RWPE2 (cell line): ENCODE measurements around the gene CELA1.

Experiments
- ATAC-seq: fragments of 200-7000 bp; cut with Tn5 transposase; 3 replicates; pipeline ENCODE4 v1.9.1; 2021; ENCODE audit warnings: low read depth
- DNase-seq: peaks from one replicate; pipeline ENCODE4 v3.0.0-alpha.2; 2020; ENCODE audit warnings: low spot score
- H3K27ac ChIP-seq: fragments of 450-650 bp; 2 replicates; pipeline ENCODE4 v1.5.1; 2017; ENCODE audit warnings: mild to moderate bottlenecking; ENCODE audit not compliant: poor library complexity, severe bottlenecking
- H3K27me3 ChIP-seq: fragments of 250-450 bp; sonication (Bioruptor Pico); 2 replicates; pipeline ENCODE4 v1.5.1; 2021; ENCODE audit warnings: mild to moderate bottlenecking, moderate library complexity; ENCODE audit not compliant: insufficient read depth, poor library complexity, severe bottlenecking
- H3K36me3 ChIP-seq: fragments of 250-450 bp; sonication (Bioruptor Pico); 2 replicates; pipeline ENCODE4 v1.5.1; 2020; ENCODE audit warnings: low read depth, mild to moderate bottlenecking, moderate library complexity
- H3K4me1 ChIP-seq: fragments of 250-450 bp; sonication (Bioruptor Pico); 2 replicates; pipeline ENCODE4 v1.5.1; 2021; ENCODE audit warnings: mild to moderate bottlenecking, moderate library complexity; ENCODE audit not compliant: insufficient read depth, poor library complexity, severe bottlenecking
- H3K4me3 ChIP-seq: fragments of 250-450 bp; sonication (Bioruptor Pico); 2 replicates; pipeline ENCODE4 v1.5.1; 2021; ENCODE audit warnings: mild to moderate bottlenecking, moderate library complexity; ENCODE audit not compliant: severe bottlenecking
- H3K9me3 ChIP-seq: fragments of 250-450 bp; sonication (Bioruptor Pico); 2 replicates; pipeline ENCODE4 v1.5.1; 2021; ENCODE audit warnings: mild to moderate bottlenecking, moderate library complexity; ENCODE audit not compliant: severe bottlenecking
- TF ChIP-seq, protein P1 (sequence below): fragments of 450-650 bp; IDR thresholded peaks from one replicate; pipeline ENCODE4 v1.5.1; 2017; ENCODE audit warnings: mild to moderate bottlenecking, moderate library complexity; ENCODE audit not compliant: poor library complexity, severe bottlenecking

The CELA1 gene

DNA sequence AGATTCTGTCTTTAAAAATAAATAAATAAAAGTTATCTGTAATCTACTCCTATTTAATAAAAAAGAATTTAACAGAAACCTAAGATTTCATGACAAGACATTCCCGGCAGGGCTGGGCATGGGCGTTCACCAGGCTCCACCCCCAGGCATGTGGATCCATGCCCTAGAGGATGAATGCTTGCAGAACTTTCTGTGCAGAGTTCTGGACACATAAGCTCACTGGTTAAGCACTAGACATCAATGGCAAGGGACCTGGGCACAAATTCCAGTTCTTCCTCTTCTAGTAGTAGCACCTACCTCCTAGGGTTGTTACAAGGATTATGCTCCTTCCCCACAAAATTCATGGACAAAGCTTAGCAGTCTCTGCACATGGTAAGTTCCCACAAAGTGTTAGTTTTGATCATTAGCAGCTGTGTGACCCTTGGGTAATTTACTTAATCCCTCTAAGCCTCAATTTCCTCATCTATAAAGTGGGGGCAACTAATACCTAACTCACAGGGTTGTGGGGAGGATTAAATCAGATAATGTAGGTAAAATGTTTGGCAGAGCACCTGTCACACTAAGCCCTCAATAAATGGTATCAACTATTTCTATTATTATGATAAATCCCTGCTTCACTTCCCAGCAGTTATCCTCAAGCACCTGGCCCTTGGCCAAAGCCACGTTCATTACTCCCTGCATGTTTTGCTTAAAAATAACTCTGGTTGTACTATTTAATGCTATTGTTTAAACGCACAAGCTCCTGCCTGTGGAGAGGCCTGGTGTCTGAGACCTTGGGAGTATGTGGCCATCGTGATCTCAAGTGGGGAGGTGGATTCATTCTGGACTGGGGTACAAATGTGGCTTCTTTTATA is 35.0 kb upstream of the CELA1 start:
- peaks cover 70% of the 10 kb centered on the region for H3K36me3 ChIP-seq
- peaks cover 12% of the 10 kb centered on the region for H3K4me1 ChIP-seq
- H3K27ac ChIP-seq: no peak overlapping the region
- H3K27me3 ChIP-seq: no peaks in the 10 kb centered on the region
- no peak overlapping the region for H3K4me3 ChIP-seq
- DNase-seq (no peak), ATAC-seq (no peak)
- TF ChIP-seq, protein P1, sequence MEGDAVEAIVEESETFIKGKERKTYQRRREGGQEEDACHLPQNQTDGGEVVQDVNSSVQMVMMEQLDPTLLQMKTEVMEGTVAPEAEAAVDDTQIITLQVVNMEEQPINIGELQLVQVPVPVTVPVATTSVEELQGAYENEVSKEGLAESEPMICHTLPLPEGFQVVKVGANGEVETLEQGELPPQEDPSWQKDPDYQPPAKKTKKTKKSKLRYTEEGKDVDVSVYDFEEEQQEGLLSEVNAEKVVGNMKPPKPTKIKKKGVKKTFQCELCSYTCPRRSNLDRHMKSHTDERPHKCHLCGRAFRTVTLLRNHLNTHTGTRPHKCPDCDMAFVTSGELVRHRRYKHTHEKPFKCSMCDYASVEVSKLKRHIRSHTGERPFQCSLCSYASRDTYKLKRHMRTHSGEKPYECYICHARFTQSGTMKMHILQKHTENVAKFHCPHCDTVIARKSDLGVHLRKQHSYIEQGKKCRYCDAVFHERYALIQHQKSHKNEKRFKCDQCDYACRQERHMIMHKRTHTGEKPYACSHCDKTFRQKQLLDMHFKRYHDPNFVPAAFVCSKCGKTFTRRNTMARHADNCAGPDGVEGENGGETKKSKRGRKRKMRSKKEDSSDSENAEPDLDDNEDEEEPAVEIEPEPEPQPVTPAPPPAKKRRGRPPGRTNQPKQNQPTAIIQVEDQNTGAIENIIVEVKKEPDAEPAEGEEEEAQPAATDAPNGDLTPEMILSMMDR: no peak
- no peaks in the 10 kb centered on the region for H3K9me3 ChIP-seq

GRCh38 chr12:51379571-51379970 is 33.1 kb upstream of the CELA1 start:
- ATAC-seq (no peak), DNase-seq (no peak)
- Histone ChIP-seq H3K27me3 (no peaks in the 10 kb centered on the region), H3K36me3 (peaks cover 72% of the 10 kb centered on the region), H3K27ac (no peak overlapping the region), H3K9me3 (no peaks in the 10 kb centered on the region), H3K4me1 (peaks cover 12% of the 10 kb centered on the region), H3K4me3 (no peak overlapping the region)
- TF ChIP-seq, protein P1: no peak

DNA sequence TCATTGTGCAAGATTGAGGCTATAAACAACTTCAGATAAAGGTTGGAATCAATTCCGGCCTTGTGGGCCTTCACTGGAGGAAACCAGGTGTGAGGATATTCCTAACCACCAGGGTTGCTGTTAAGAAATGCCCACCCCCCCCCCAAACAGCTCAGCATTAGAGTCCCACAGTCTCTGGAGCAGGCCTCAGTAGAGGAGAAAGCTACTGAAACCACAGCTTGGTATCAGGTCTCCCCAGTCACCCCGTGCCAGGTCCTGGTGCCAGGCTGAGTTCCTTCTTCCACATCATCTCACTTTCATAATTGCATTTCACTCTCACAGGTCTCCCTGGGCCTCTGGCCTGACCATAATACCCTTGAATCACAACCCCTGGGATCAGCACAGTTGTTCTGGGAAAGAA is 32.3 kb upstream of the CELA1 start:
- no peak for ATAC-seq
- Histone ChIP-seq H3K9me3 (no peaks in the 10 kb centered on the region), H3K36me3 (peaks cover 76% of the 10 kb centered on the region), H3K4me1 (peaks cover 6% of the 10 kb centered on the region), H3K27ac (no peak overlapping the region), H3K27me3 (no peaks in the 10 kb centered on the region), H3K4me3 (no peak overlapping the region)
- DNase-seq: no peak
- TF ChIP-seq, protein P1: no peak

GRCh38 chr12:51377099-51377984 is 30.9 kb upstream of the CELA1 start:
- ATAC-seq (no peak), DNase-seq (no peak)

More at GRCh38 chr12:51377099-51377984, 30.9 kb upstream of the CELA1 start:
- no peaks in the 10 kb centered on the region for H3K9me3 ChIP-seq
- H3K4me3 ChIP-seq: no peak overlapping the region
- no peaks in the 10 kb centered on the region for H3K4me1 ChIP-seq
- H3K36me3 ChIP-seq: peaks cover 65% of the 10 kb centered on the region
- H3K27ac ChIP-seq: no peak overlapping the region
- TF ChIP-seq, protein P1: no peak
- H3K27me3 ChIP-seq: no peaks in the 10 kb centered on the region
